Naive thymus-derived CD4-positive, alpha-beta T cell (primary cell): ENCODE measurements around the gene ABTB1. TPM values are rescaled to one million over a fixed set of nuclear protein-coding genes. Genes with fewer than 3 reads are reported as not detected.

Experiments used
- ATAC-seq: fragments of 150-1000 bp; cut with Tn5 transposase; 2 replicates; pipeline ENCODE4 v1.10.0; 2021; ENCODE audit warnings: mild to moderate bottlenecking, moderate library complexity
- CTCF ChIA-PET: fragments of 350-600 bp; sonication (Branson Sonifier 250); formaldehyde crosslinking; loops from one replicate; lab custom pipeline; 2021; ENCODE audit warnings: antibody characterized with exemption; lab: Charles Lee
- POLR2A ChIA-PET: fragments of 350-600 bp; sonication (Branson Sonifier 250); formaldehyde crosslinking; loops from one replicate; lab custom pipeline; 2021; ENCODE audit warnings: antibody characterized with exemption, inconsistent platforms; lab: Charles Lee
- DNase-seq, 9 donors: peaks; one replicate each; pipeline versions ENCODE4 v3.0.0 to v3.0.0-alpha.2; 2020 to 2022; ENCODE audit warnings: mixed read lengths in 1 of 9
- H3K27ac ChIP-seq: one replicate; pipeline ENCODE4 v1.7.0; 2013; ENCODE audit warnings: mild to moderate bottlenecking, low read depth, low read length, moderate library complexity
- H3K27me3 ChIP-seq, 2 donors: one replicate each; pipeline ENCODE4 v1.7.0; 2013; ENCODE audit warnings: low read length in 2 of 2, mild to moderate bottlenecking in 2 of 2, moderate library complexity in 2 of 2; ENCODE audit not compliant: control insufficient read depth in 2 of 2, insufficient read depth in 2 of 2
- H3K36me3 ChIP-seq, 3 experiments: 1 replicate in 2 of 3; 2 replicates in 1 of 3; pipeline ENCODE4 v1.7.0; 2013; ENCODE audit warnings: low read length in 3 of 3, mild to moderate bottlenecking in 3 of 3, moderate library complexity in 1 of 3; ENCODE audit not compliant: insufficient read depth in 3 of 3, control insufficient read depth in 2 of 3
- H3K4me1 ChIP-seq, 2 donors: one replicate each; pipeline ENCODE4 v1.7.0; 2013; ENCODE audit warnings: low read length in 2 of 2, mild to moderate bottlenecking in 2 of 2, moderate library complexity in 1 of 2; ENCODE audit not compliant: control insufficient read depth in 2 of 2, insufficient read depth in 2 of 2
- H3K4me3 ChIP-seq: 2 replicates; pipeline ENCODE4 v1.7.0; 2013; ENCODE audit warnings: mild to moderate bottlenecking, low read length
- H3K9me3 ChIP-seq, 3 experiments: 1 replicate in 2 of 3; 2 replicates in 1 of 3; pipeline ENCODE4 v1.7.0; 2013; ENCODE audit warnings: low read length in 3 of 3; ENCODE audit not compliant: control insufficient read depth in 2 of 3
- H3K27ac Mint-ChIP-seq, 9 donors: one replicate each; pipeline ENCODE4 v1.8.0; 2020 to 2022; ENCODE audit warnings: mixed read lengths in 9 of 9, mild to moderate bottlenecking in 8 of 9, moderate library complexity in 5 of 9, inconsistent platforms in 2 of 9
- H3K27me3 Mint-ChIP-seq, 5 donors: one replicate each; pipeline ENCODE4 v1.8.0; 2021 to 2022; ENCODE audit warnings: mixed read lengths in 5 of 5, mild to moderate bottlenecking in 1 of 5
- H3K36me3 Mint-ChIP-seq, 5 donors: one replicate each; pipeline ENCODE4 v1.8.0; 2020 to 2022; ENCODE audit warnings: mixed read lengths in 5 of 5, mild to moderate bottlenecking in 3 of 5, inconsistent platforms in 1 of 5
- H3K4me1 Mint-ChIP-seq, 7 donors: one replicate each; pipeline ENCODE4 v1.8.0; 2020 to 2022; ENCODE audit warnings: mixed read lengths in 7 of 7, mild to moderate bottlenecking in 3 of 7, inconsistent platforms in 1 of 7
- H3K4me3 Mint-ChIP-seq, 10 donors: one replicate each; pipeline ENCODE4 v1.8.0; 2020 to 2022; ENCODE audit warnings: mild to moderate bottlenecking in 10 of 10, mixed read lengths in 10 of 10, moderate library complexity in 6 of 10, inconsistent platforms in 2 of 10
- H3K9me3 Mint-ChIP-seq, 11 donors: one replicate each; pipeline ENCODE4 v1.8.0; 2020 to 2022; ENCODE audit warnings: mixed read lengths in 11 of 11, mild to moderate bottlenecking in 4 of 11, inconsistent platforms in 1 of 11, moderate library complexity in 1 of 11
- intact Hi-C, 2 donors: fragments of 100-400 bp; cut with micrococcal nuclease; formaldehyde crosslinking; loops; one replicate each; pipeline ENCODE4 v1.15.1; 2023
- polyA plus RNA-seq, 2 donors: library from polyadenylated mRNA; unstranded; fragments of 300-500 nt; fragmentation: Illumina TruSeq; gene quantifications; one replicate each; pipeline ENCODE4 v1.2.3, GENCODE V29; 2021
- total RNA-seq, 6 experiments: library from RNA in 5 of 6; stranded (reverse) in 5 of 6; gene quantifications; 1 replicate in 5 of 6; 2 replicates in 1 of 6; pipeline ENCODE4 v1.2.3 and lab custom pipeline; 2021 to 2026

Gene ABTB1
- total and polyA plus RNA-seq, 7 experiments from 2014 or later: 26.7 to 182 (median 115) TPM

GRCh38 chr3:127690823-127691452 lies 18.2 kb downstream of the ABTB1 start:
- H3K27me3 ChIP-seq: no peaks in the 10 kb centered on the region
- no peak for DNase-seq

GRCh38 chr3:127691489-127691888 lies 18.7 kb downstream of the ABTB1 start:
- H3K9me3 Mint-ChIP-seq: peaks cover 0 to 2% (median 0%) of the 10 kb centered on the region in 11 donors
- no peak for DNase-seq
- intact Hi-C loops: no loop called here
- no peak overlapping the region for H3K27ac ChIP-seq
- ChIA-PET POLR2A (no interaction called here), CTCF (no interaction called here)
- H3K27me3 Mint-ChIP-seq: no peaks in the 10 kb centered on the region
- no peak overlapping the region for H3K4me3 Mint-ChIP-seq
- H3K36me3 ChIP-seq: no peaks in the 10 kb centered on the region
- no peak overlapping the region for H3K27ac Mint-ChIP-seq
- peaks cover 0 to 2% (median 0%) of the 10 kb centered on the region in 7 donors for H3K4me1 Mint-ChIP-seq
- no peaks in the 10 kb centered on the region for H3K9me3 ChIP-seq
- no peaks in the 10 kb centered on the region for H3K4me1 ChIP-seq
- H3K27me3 ChIP-seq: no peaks in the 10 kb centered on the region
- no peak overlapping the region for H3K4me3 ChIP-seq
- no peak for ATAC-seq
- no peaks in the 10 kb centered on the region for H3K36me3 Mint-ChIP-seq

More at GRCh38 chr3:127690823-127691452, 18.2 kb downstream of the ABTB1 start:
- Mint-ChIP-seq H3K4me1 (peaks cover 0 to 2% (median 0%) of the 10 kb centered on the region in 7 donors), H3K27ac (no peak overlapping the region), H3K27me3 (no peaks in the 10 kb centered on the region), H3K36me3 (no peaks in the 10 kb centered on the region), H3K4me3 (no peak overlapping the region), H3K9me3 (peaks cover 0 to 2% (median 0%) of the 10 kb centered on the region in 11 donors)
- CTCF ChIA-PET: no interaction called here
- Histone ChIP-seq H3K36me3 (no peaks in the 10 kb centered on the region), H3K4me1 (no peaks in the 10 kb centered on the region), H3K9me3 (no peaks in the 10 kb centered on the region), H3K4me3 (no peak overlapping the region), H3K27ac (no peak overlapping the region)
- intact Hi-C loops: no loop called here
- POLR2A ChIA-PET: no interaction called here
- peak; percentile 65 for ATAC-seq

- peaks cover 0 to 2% (median 0%) of the 10 kb centered on the region in 7 donors for H3K4me1 Mint-ChIP-seq
Observed at GRCh38 chr3:127691974-127692373, 19.2 kb downstream of the ABTB1 start.

GRCh38 chr3:127692501-127693335 lies 20.0 kb downstream of the ABTB1 start:
- ATAC-seq (no peak), DNase-seq (no peak)
- ChIA-PET POLR2A (no interaction called here), CTCF (interaction anchor here (5.1 kb wide), 1 partner anchor 40 kb away, joined by 21 read pairs; no protein-coding TSS in a partner anchor)
- H3K4me1 ChIP-seq: no peaks in the 10 kb centered on the region
- H3K27me3 ChIP-seq: no peaks in the 10 kb centered on the region
- H3K4me1 Mint-ChIP-seq: peaks cover 0 to 5% (median 3%) of the 10 kb centered on the region in 7 donors
- no peak overlapping the region for H3K4me3 Mint-ChIP-seq
- peaks cover 0 to 2% (median 0%) of the 10 kb centered on the region in 11 donors for H3K9me3 Mint-ChIP-seq
- intact Hi-C loops: no loop called here
- no peaks in the 10 kb centered on the region for H3K36me3 Mint-ChIP-seq
- no peaks in the 10 kb centered on the region for H3K27me3 Mint-ChIP-seq
- no peak overlapping the region for H3K27ac ChIP-seq
- no peaks in the 10 kb centered on the region for H3K36me3 ChIP-seq
- no peak overlapping the region for H3K4me3 ChIP-seq
- peak overlapping the region in 1 of 9 donors; percentile 72 for H3K27ac Mint-ChIP-seq
- H3K9me3 ChIP-seq: no peaks in the 10 kb centered on the region

More at GRCh38 chr3:127691974-127692373, 19.2 kb downstream of the ABTB1 start:
- Histone ChIP-seq H3K36me3 (no peaks in the 10 kb centered on the region), H3K4me3 (no peak overlapping the region), H3K9me3 (no peaks in the 10 kb centered on the region), H3K27ac (no peak overlapping the region), H3K27me3 (no peaks in the 10 kb centered on the region), H3K4me1 (no peaks in the 10 kb centered on the region)
- ATAC-seq (no peak), DNase-seq (no peak)
- no peak overlapping the region for H3K4me3 Mint-ChIP-seq
- POLR2A ChIA-PET: no interaction called here
- CTCF ChIA-PET: no interaction called here
- intact Hi-C loops: no loop called here
- no peaks in the 10 kb centered on the region for H3K27me3 Mint-ChIP-seq
- H3K36me3 Mint-ChIP-seq: no peaks in the 10 kb centered on the region
- no peak overlapping the region for H3K27ac Mint-ChIP-seq
- H3K9me3 Mint-ChIP-seq: peaks cover 0 to 2% (median 0%) of the 10 kb centered on the region in 11 donors

GRCh38 chr3:127693336-127693843 lies 20.6 kb downstream of the ABTB1 start:
- no peaks in the 10 kb centered on the region for H3K9me3 ChIP-seq
- H3K4me1 ChIP-seq: no peaks in the 10 kb centered on the region
- H3K27me3 ChIP-seq: no peaks in the 10 kb centered on the region
- no peak for DNase-seq
- POLR2A ChIA-PET: no interaction called here
- ATAC-seq: no peak
- H3K4me1 Mint-ChIP-seq: peaks cover 0 to 5% (median 3%) of the 10 kb centered on the region in 7 donors
- no peak overlapping the region for H3K4me3 Mint-ChIP-seq
- no peak overlapping the region for H3K27ac Mint-ChIP-seq
- no peak overlapping the region for H3K27ac ChIP-seq
- H3K4me3 ChIP-seq: no peak overlapping the region
- H3K9me3 Mint-ChIP-seq: peaks cover 0 to 2% (median 0%) of the 10 kb centered on the region in 11 donors
- H3K36me3 Mint-ChIP-seq: no peaks in the 10 kb centered on the region
- no peaks in the 10 kb centered on the region for H3K27me3 Mint-ChIP-seq
- intact Hi-C loops: no loop called here
- no peaks in the 10 kb centered on the region for H3K36me3 ChIP-seq
- CTCF ChIA-PET: interaction anchor here (0.6 to 5.1 kb wide), 4 partner anchors 41 to 119 kb away, joined by 3 to 21 read pairs (median 11); no protein-coding TSS in a partner anchor

GRCh38 chr3:127694467-127695215 lies 21.9 kb downstream of the ABTB1 start:
- Histone ChIP-seq H3K4me3 (no peak overlapping the region), H3K27me3 (no peaks in the 10 kb centered on the region), H3K27ac (no peak overlapping the region), H3K9me3 (no peaks in the 10 kb centered on the region), H3K4me1 (no peaks in the 10 kb centered on the region), H3K36me3 (no peaks in the 10 kb centered on the region)
- DNase-seq: peak in 6 of 9 donors; percentile 33 to 60 (median 43)
- POLR2A ChIA-PET: interaction anchor here (0.5 to 1.0 kb wide), 2 partner anchors 17 to 104 kb away, joined by 3 read pairs; partner anchors contain the start of gene TPRA1
- Mint-ChIP-seq H3K36me3 (no peaks in the 10 kb centered on the region), H3K27ac (no peak overlapping the region), H3K4me3 (no peak overlapping the region), H3K9me3 (peaks cover 0 to 2% (median 0%) of the 10 kb centered on the region in 11 donors), H3K27me3 (no peaks in the 10 kb centered on the region), H3K4me1 (peaks cover 0 to 5% (median 3%) of the 10 kb centered on the region in 7 donors)
- peak; percentile 70 for ATAC-seq
- CTCF ChIA-PET: interaction anchor here (0.5 to 5.1 kb wide), 12 partner anchors 11 to 1153 kb away, joined by 3 to 21 read pairs (median 4); partner anchors contain the start of gene TPRA1
- intact Hi-C loops: loop anchor here (1.0 kb wide), 3 partner anchors 42 to 119 kb away; no protein-coding TSS in a partner anchor
